PC-3 (cell line): ENCODE measurements around the gene UGT1A7. TPM values are rescaled to one million over a fixed set of nuclear protein-coding genes. Genes with fewer than 3 reads are reported as not detected.
A peak's percentile ranks its signal among the peaks of the same experiment; 100 is the strongest.

Experiments used
- ATAC-seq: fragments of 200-7000 bp; cut with Tn5 transposase; 2 replicates; pipeline ENCODE4 v1.9.1; 2020; ENCODE audit warnings: mild to moderate bottlenecking, moderate library complexity
- BruUV-seq: library from RNA; stranded (reverse); fragments of 400-500 nt; replicated peaks from 2 replicates; lab custom pipeline; 2021; lab: Mats Ljungman, UMichigan
- CTCF ChIA-PET: fragments of 300-600 bp; sonication (Branson Sonifier 250); formaldehyde crosslinking; loops from one replicate; lab custom pipeline; 2022; ENCODE audit warnings: antibody characterized with exemption; lab: Charles Lee
- POLR2A ChIA-PET: fragments of 300-600 bp; sonication (Branson Sonifier 250); formaldehyde crosslinking; loops from one replicate; lab custom pipeline; 2022; ENCODE audit warnings: antibody characterized with exemption; ENCODE audit not compliant: unreplicated experiment; lab: Charles Lee
- DNase-seq: peaks from one replicate; pipeline ENCODE4 v3.0.0-alpha.2; 2015
- H2AFZ ChIP-seq: fragments of 300-600 bp; sonication (generic); 2 replicates; pipeline ENCODE4 v1.6.0; 2016; ENCODE audit warnings: antibody characterized with exemption, low read length
- H3F3A ChIP-seq: fragments of 300-600 bp; sonication (generic); one replicate; pipeline ENCODE4 v1.6.0; 2017; ENCODE audit warnings: antibody characterized with exemption, low read length, control low read depth, mild to moderate bottlenecking; ENCODE audit not compliant: unreplicated experiment
- H3K27ac ChIP-seq: fragments of 300-600 bp; sonication (generic); 2 replicates; pipeline ENCODE4 v1.5.1; 2016; ENCODE audit warnings: mild to moderate bottlenecking, low read length
- H3K27me3 ChIP-seq: fragments of 300-600 bp; sonication (generic); 2 replicates; pipeline ENCODE4 v1.6.1; 2016; ENCODE audit warnings: low read length, mixed read lengths
- H3K36me3 ChIP-seq: fragments of 300-600 bp; sonication (generic); 2 replicates; pipeline ENCODE4 v1.6.1; 2016; ENCODE audit warnings: low read depth, mixed run types, low read length, mixed read lengths
- H3K4me1 ChIP-seq: fragments of 300-600 bp; sonication (generic); 2 replicates; pipeline ENCODE4 v1.5.1; 2016; ENCODE audit warnings: low read length; ENCODE audit not compliant: insufficient read depth
- H3K4me2 ChIP-seq: fragments of 300-600 bp; sonication (generic); 2 replicates; pipeline ENCODE4 v1.6.0; 2016; ENCODE audit warnings: low read length
- H3K4me3 ChIP-seq: fragments of 300-600 bp; sonication (generic); 2 replicates; pipeline ENCODE4 v1.5.1; 2016; ENCODE audit warnings: mild to moderate bottlenecking, low read length, mixed read lengths
- H3K79me2 ChIP-seq: fragments of 300-600 bp; sonication (generic); 2 replicates; pipeline ENCODE4 v1.6.1; 2017; ENCODE audit warnings: low read length, mixed read lengths
- H3K9ac ChIP-seq: fragments of 300-600 bp; sonication (generic); 2 replicates; pipeline ENCODE4 v1.6.0; 2016; ENCODE audit warnings: mild to moderate bottlenecking, low read length
- H3K9me2 ChIP-seq: fragments of 300-600 bp; sonication (generic); replicated peaks from 2 replicates; pipeline ENCODE4 v1.6.1; 2016; ENCODE audit warnings: mixed run types, low read length, mixed read lengths
- H3K9me3 ChIP-seq: fragments of 300-600 bp; sonication (generic); 2 replicates; pipeline ENCODE4 v1.6.1; 2016; ENCODE audit warnings: low read length, mixed read lengths
- H4K20me1 ChIP-seq: fragments of 300-600 bp; sonication (generic); 2 replicates; pipeline ENCODE4 v1.6.1; 2016; ENCODE audit warnings: low read length, mixed read lengths
- CTCF ChIP-seq: fragments of 300-600 bp; sonication (generic); conservative IDR thresholded peaks from 2 replicates; pipeline ENCODE4 v1.5.1; 2017; ENCODE audit warnings: antibody characterized with exemption, low read depth, mild to moderate bottlenecking, low read length
- EZH2 ChIP-seq: fragments of 300-600 bp; sonication (generic); IDR thresholded peaks from one replicate; pipeline ENCODE4 v1.6.1; 2017; ENCODE audit warnings: antibody characterized with exemption, mild to moderate bottlenecking, low read length; ENCODE audit not compliant: unreplicated experiment
- EZH2phosphoT487 ChIP-seq: fragments of 300-600 bp; sonication (generic); IDR thresholded peaks from 2 replicates; pipeline ENCODE4 v1.6.1; 2018; ENCODE audit warnings: mild to moderate bottlenecking, antibody characterized with exemption, low read length, borderline replicate concordance
- intact Hi-C: fragments of 100-400 bp; cut with micrococcal nuclease; formaldehyde crosslinking; loops from 2 replicates; pipeline ENCODE4 v1.9.0; 2023
- total RNA-seq: library from RNA; depleted of rRNA; stranded (reverse); fragments of >200 nt; gene quantifications from 2 replicates; pipeline ENCODE4 v1.2.3, GENCODE V29; 2014

The UGT1A7 gene
- total RNA-seq, 1 experiment from 2014 or later, result not detected

GRCh38 chr2:233713262-233713615, 31.5 kb downstream of the UGT1A7 start:
- ChIA-PET CTCF (no interaction called here), POLR2A (no interaction called here)
- ATAC-seq, result no peak
- no peak overlapping the region for H3K27ac ChIP-seq
- H3K9ac ChIP-seq, result no peak overlapping the region
- H3K9me3 ChIP-seq, result no peaks in the 10 kb centered on the region
- H4K20me1 ChIP-seq, result no peaks in the 10 kb centered on the region
- H2AFZ ChIP-seq, result no peak overlapping the region
- BruUV-seq, result no TSS peak
- H3K4me3 ChIP-seq, result no peak overlapping the region
- peaks cover 20% of the 10 kb centered on the region for H3K4me1 ChIP-seq
- no peaks in the 10 kb centered on the region for H3K27me3 ChIP-seq
- H3K9me2 ChIP-seq, result no peaks in the 10 kb centered on the region; the same call in 1 of the 2 replicates
- H3F3A ChIP-seq, result no peaks in the 10 kb centered on the region
- TF ChIP-seq EZH2phosphoT487 (no peak), EZH2 (no peak)
- H3K4me2 ChIP-seq, result no peak overlapping the region
- no peaks in the 10 kb centered on the region for H3K79me2 ChIP-seq
- intact Hi-C loops, result loop anchor here (5.0 kb wide), 1 partner anchor 119 kb away; no protein-coding TSS in a partner anchor
- no peak for DNase-seq
- H3K36me3 ChIP-seq, result no peaks in the 10 kb centered on the region

GRCh38 chr2:233714121-233714520, 32.4 kb downstream of the UGT1A7 start:
- Histone ChIP-seq H3K27me3 (no peaks in the 10 kb centered on the region), H3F3A (no peaks in the 10 kb centered on the region), H3K9me3 (no peaks in the 10 kb centered on the region), H3K27ac (no peak overlapping the region), H3K4me3 (no peak overlapping the region), H3K4me2 (no peak overlapping the region), H3K9ac (no peak overlapping the region), H3K4me1 (peaks cover 12% of the 10 kb centered on the region), H3K36me3 (no peaks in the 10 kb centered on the region), H4K20me1 (no peaks in the 10 kb centered on the region), H3K9me2 (no peaks in the 10 kb centered on the region; the same call in 1 of the 2 replicates), H3K79me2 (no peaks in the 10 kb centered on the region), H2AFZ (no peak overlapping the region)
- DNase-seq (peak; percentile 27), ATAC-seq (no peak)
- no TSS peak for BruUV-seq
- ChIA-PET CTCF (no interaction called here), POLR2A (no interaction called here)
- TF ChIP-seq EZH2 (no peak), EZH2phosphoT487 (no peak)
- intact Hi-C loops, result loop anchor here (5.0 kb wide), 1 partner anchor 118 kb away; no protein-coding TSS in a partner anchor

- no peaks in the 10 kb centered on the region; the same call in 1 of the 2 replicates for H3K9me2 ChIP-seq
- H3K36me3 ChIP-seq, result no peaks in the 10 kb centered on the region
- no peak within 1 kb of the TSS for H3K9ac ChIP-seq
- H3K27me3 ChIP-seq, result no peaks in the 10 kb centered on the region
- no peaks in the 10 kb centered on the region for H3K79me2 ChIP-seq
- BruUV-seq, result no TSS peak
- no peaks in the 10 kb centered on the region for H3F3A ChIP-seq
- ATAC-seq (no peak), DNase-seq (no peak)
- POLR2A ChIA-PET, result no interaction called here
- no peaks in the 10 kb centered on the region for H4K20me1 ChIP-seq
- H2AFZ ChIP-seq, result no peak within 1 kb of the TSS
- no peaks in the 10 kb centered on the region for H3K4me1 ChIP-seq
- H3K4me3 ChIP-seq, result no peak within 1 kb of the TSS
- CTCF ChIA-PET, result no interaction called here
- H3K27ac ChIP-seq, result no peak within 1 kb of the TSS
- intact Hi-C loops, result no loop called here
- TF ChIP-seq EZH2 (no peak), CTCF (no peak), EZH2phosphoT487 (no peak)
- H3K9me3 ChIP-seq, result no peaks in the 10 kb centered on the region
- no peak within 1 kb of the TSS for H3K4me2 ChIP-seq
These were observed 36.9 kb downstream of the UGT1A7 start, which contains the start of gene UGT1A4 for GRCh38 chr2:233718552-233718951. UGT1A4 (plus strand) TSS chr2:233718736; CDS start chr2:233718821, 85 bp downstream.
